Keratinocyte (primary cell): ENCODE data around the gene AFF4.
"Not testable (repeated sequence)": the region's sequence is repeated elsewhere in the genome, so short reads cannot be mapped to it uniquely, and the experiment has no call there.

Experiments used
- CTCF ChIP-seq, 3 experiments: IDR thresholded peaks in 1 of 3; conservative IDR thresholded peaks in 1 of 3; optimal IDR thresholded peaks in 1 of 3; 2 replicates in 2 of 3; 3 replicates in 1 of 3; pipeline versions ENCODE3 to v1.5.1; 2011; ENCODE audit warnings: low read length in 3 of 3, mild to moderate bottlenecking in 3 of 3, moderate library complexity in 2 of 3, control low read depth in 1 of 3, inconsistent platforms in 1 of 3; ENCODE audit not compliant: insufficient read depth in 2 of 3; ENCODE audit errors: extremely low read depth in 1 of 3
- EZH2 ChIP-seq: IDR thresholded peaks from one replicate; pipeline ENCODE4 v1.6.1; 2012; ENCODE audit warnings: inconsistent platforms, mild to moderate bottlenecking, low read length, moderate library complexity

GRCh38 chr5:132982971-132983370, 19.5 kb upstream of the AFF4 start:
- not testable (repeated sequence) for TF ChIP-seq CTCF (optimal IDR thresholded peaks at IDR 0.05 in 1 of 3, IDR thresholded peaks at IDR 0.05 in 1 of 3, conservative IDR thresholded peaks at IDR 0.05 in 1 of 3; ENCODE audit: extremely low read depth in 1 of 3, insufficient read depth in 2 of 3, low read length in 3 of 3); EZH2
